Kasumi-1 (cell line): ENCODE measurements around the gene DENND2D.

Experiments used
- DNase-seq, 2 experiments: peaks; one replicate each; lab custom pipeline; 2025; lab: John Stamatoyannopoulos, UW

Gene DENND2D

GRCh38 chr1:111175349-111175748, 25.1 kb downstream of the DENND2D start:
- no peak for DNase-seq

- DNase-seq, result no peak
Observed at GRCh38 chr1:111174070-111174469, 26.4 kb downstream of the DENND2D start.

DNA sequence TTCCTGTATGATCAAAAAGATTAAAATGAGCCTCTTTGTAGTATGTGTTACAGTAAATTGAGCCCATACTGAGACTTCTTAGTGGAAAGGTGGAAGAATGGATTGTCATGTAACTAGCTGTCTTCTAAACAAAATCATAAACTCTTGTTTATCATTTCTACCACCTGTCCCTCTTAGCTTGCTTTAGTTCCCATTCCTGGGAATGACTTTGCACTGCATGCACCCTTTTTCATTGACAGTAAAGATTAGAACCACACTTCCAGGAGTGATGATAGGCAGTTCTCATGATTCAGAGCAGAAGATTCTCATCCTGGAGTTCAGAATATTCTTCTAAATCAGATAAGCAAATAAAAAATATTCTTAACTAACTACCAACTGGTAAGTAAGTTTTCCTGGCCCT, 28.0 kb downstream of the DENND2D start:
- DNase-seq, result no peak

- DNase-seq, result no peak
Observed at GRCh38 chr1:111164151-111164550, 36.3 kb downstream of the DENND2D start.

- no peak for DNase-seq
Observed at GRCh38 chr1:111163363-111163762, 37.1 kb downstream of the DENND2D start.

DNA sequence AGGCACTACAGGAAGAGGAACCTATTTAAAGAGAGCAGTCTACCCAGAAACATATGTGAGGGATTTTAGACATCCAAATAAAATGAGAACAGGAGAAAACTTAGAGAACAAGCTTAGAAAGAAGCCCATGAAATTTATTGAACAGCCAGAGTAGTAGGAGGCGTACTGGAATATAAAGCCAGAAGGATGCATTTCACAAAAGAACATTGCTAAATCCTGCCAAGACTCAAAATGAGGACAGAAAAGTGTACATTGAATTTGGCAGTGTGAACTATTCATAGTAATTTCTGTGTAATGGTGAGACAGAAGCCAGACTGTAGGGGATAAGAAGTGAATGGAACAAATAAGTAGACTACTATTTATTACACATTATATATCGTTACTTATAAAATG, 38.0 kb downstream of the DENND2D start:
- no peak for DNase-seq

- no peak for DNase-seq
Observed at GRCh38 chr1:111161843-111162487, 38.5 kb downstream of the DENND2D start.

DNA sequence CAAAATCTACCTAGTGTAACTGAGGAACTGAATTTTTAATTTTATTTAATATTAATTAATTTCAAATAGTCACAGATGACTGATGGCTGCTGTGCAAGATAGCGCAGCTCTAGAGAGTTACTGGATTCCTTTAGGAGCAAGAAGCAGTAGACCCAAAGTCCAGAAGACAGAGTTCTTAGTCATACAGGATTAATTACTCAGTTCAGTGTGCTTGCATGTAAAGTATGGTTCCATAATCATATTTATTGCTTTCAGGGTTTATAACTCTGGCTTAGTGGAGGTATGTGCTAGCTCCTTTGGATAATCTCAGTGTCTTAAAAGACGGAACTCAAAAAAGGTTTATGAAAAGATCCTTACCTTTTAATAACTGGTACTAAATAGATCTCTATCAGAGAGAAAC, 43.0 kb downstream of the DENND2D start:
- no peak for DNase-seq

DNA sequence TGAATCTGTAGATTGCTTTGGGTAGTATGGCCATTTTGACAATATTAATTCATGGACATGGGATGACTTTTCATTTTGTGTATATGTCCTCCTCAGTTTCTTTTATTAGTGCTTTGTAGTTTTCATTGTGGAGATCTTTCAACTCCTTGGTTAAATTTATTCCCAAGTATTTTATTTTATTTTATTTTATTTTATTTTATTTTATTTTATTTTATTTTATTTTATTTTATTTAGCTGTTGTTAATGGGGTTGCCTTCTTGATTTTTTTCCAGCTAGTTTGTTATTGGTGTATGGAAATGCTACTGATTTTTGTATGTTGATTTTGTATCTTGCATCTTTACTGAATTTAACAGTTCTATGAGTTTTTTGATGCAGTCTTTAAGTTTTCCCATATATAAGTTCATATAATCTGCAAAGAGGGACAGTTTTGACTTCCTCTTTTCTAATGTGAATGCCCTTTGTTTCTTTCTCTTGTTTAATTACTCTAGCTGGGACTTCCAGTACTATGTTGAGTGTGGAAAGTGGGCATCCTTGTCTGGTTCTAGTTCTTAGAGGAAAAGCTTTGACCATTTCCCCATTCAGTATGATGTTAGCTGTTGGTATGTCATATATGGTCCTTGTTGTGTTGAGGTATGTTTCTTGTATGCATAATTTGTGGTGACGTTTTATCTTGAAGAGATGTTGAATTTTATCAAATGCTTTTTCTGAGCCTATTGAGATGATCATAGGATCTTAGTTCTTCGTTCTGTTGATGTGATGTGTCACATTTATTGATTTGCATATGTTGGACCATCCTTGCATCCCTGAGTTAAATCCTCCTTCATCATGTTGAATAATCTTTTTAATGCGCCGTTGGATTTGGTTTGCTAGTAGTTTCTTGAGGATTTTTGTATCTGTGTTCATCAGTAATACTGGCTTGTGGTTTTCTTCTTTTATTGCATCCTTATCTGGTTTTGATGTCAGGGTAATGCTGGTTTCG, 46.1 kb downstream of the DENND2D start:
- DNase-seq, result peak in 1 of 2 experiments; percentile 12

GRCh38 chr1:111151838-111152237, 48.6 kb downstream of the DENND2D start:
- DNase-seq, result no peak

DNA sequence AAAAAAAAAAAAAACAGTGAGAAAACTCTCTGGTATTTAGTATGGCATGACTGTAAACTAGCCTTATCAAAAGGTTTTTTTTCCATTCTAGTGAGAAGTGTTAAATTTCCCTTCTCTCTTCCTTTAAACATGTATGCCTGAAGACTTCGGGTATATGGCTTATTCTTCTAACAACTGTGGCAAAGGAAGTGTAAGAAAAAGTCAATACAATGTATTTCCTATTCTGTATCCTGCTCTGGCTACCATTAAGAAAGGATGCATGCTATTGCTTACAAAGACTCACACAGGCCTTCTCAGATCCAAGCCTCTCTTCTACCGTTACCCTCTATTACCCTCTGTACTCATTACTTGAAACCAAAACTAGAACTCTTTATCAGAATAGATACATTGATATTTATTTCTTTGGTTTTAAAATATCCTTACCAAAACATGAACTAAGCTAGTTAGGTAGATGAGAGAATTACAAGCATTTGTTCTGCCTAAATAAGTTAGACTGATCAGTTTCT, 52.0 kb downstream of the DENND2D start:
- no peak for DNase-seq

- DNase-seq, result no peak
Observed at GRCh38 chr1:111147948-111148347, 52.5 kb downstream of the DENND2D start.

- DNase-seq, result no peak
Observed at GRCh38 chr1:111145963-111146768, 54.3 kb downstream of the DENND2D start.

DNA sequence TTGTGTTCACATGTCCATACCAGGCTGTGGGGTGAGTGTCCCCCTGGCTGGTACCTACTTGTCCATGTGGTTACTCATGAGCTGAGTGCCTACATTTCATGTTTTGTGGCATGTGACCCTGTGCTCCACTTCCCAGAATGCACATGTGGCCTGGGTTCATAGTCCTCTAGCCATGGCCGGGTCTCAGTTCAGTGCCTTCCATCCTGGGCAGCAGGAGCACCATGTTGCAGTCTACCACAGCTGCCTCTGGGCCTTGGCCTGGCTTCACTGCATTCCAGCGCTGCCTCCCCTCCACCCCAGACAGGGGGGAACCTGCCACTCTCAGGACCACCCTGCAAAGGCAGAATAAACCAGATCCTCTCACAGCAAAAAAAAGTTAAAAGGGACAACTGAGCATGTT, 54.9 kb downstream of the DENND2D start:
- no peak for DNase-seq

DNA sequence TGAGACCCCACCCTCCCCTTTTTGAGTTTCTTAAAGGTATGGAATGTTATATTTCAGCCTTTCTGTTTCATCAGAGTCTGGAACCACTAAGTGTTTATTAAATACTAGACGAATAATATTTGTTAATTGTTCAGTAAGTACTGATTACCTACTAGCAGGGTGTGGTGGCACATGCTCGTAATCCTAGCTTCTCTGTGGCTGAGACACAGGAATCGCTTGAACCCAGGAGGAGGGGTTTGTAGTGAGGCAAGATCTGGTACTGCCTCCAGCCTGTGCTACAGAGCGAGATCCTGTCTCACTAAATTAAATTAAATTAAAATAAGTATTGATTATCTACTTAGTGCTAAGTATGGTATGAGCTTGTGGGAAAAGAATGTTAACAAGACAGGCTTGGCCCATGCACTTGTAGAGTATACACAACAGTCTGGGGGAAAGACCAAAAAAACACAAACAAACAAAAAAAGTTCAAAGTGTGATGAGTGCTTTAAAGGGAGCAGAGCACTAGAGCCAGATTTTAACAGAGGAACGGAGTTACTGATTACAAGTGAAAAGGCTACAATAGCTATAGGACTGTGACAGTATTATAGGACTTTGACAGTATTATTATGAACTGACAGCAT, 58.0 kb downstream of the DENND2D start:
- DNase-seq, result no peak

GRCh38 chr1:111141245-111142220, 58.9 kb downstream of the DENND2D start:
- DNase-seq, result peak in 1 of 2 experiments; percentile 8

- DNase-seq, result no peak
Observed at GRCh38 chr1:111140680-111140967, 59.8 kb downstream of the DENND2D start.

GRCh38 chr1:111139956-111140679, 60.3 kb downstream of the DENND2D start, which contains the start of the genes CEPT1 and DRAM2:
Gene CEPT1 (plus strand): TSS chr1:111140223. CDS start chr1:111147715, 7,492 bp downstream.
Gene DRAM2 (minus strand): TSS chr1:111140093. CDS start chr1:111131554, 8,539 bp downstream.
- DNase-seq, result peak; percentile 89 to 91

GRCh38 chr1:111139324-111139955, 61.0 kb downstream of the DENND2D start:
- DNase-seq, result peak; percentile 52 to 75
